OCI-LY1 (cell line): ENCODE data around the gene HSPBAP1.

Experiments
- CTCF ChIP-seq: fragments of 200-600 bp; sonication (generic), shearing (Covaris generic); IDR thresholded peaks from 2 replicates; pipeline ENCODE4 v1.5.1; 2017; ENCODE audit warnings: mild to moderate bottlenecking, antibody characterized with exemption, low read length, moderate library complexity, mixed read lengths
- EZH2 ChIP-seq: fragments of 200-600 bp; sonication (generic), shearing (Covaris generic); IDR thresholded peaks from 2 replicates; pipeline ENCODE4 v1.8.0; 2017; ENCODE audit warnings: borderline replicate concordance, mixed run types, mild to moderate bottlenecking, antibody characterized with exemption, low read length, moderate library complexity, mixed read lengths

GRCh38 chr3:122816587-122816986 is 23.0 kb upstream of the HSPBAP1 start:
- TF ChIP-seq CTCF (no peak), EZH2 (no peak)
